Peyer's patch (tissue), 4 donors: ENCODE data around the gene COL8A1.

Experiments
- POLR2A ChIP-seq, 2 donors: fragments of 450-650 bp; IDR thresholded peaks; one replicate each; pipeline ENCODE4 v1.5.1; 2017; ENCODE audit warnings: antibody characterized with exemption in 2 of 2, mild to moderate bottlenecking in 2 of 2, moderate library complexity in 2 of 2
- TF ChIP-seq, protein P1 (sequence below), 6 experiments: fragments of 450-650 bp in 4 of 6; fragments of 200-600 bp in 2 of 6; sonication (generic) in 1 of 6; IDR thresholded peaks; one replicate each; pipeline ENCODE4 v1.5.1; 2017 to 2019; ENCODE audit warnings: antibody characterized with exemption in 6 of 6, mild to moderate bottlenecking in 3 of 6, moderate library complexity in 1 of 6

DNA sequence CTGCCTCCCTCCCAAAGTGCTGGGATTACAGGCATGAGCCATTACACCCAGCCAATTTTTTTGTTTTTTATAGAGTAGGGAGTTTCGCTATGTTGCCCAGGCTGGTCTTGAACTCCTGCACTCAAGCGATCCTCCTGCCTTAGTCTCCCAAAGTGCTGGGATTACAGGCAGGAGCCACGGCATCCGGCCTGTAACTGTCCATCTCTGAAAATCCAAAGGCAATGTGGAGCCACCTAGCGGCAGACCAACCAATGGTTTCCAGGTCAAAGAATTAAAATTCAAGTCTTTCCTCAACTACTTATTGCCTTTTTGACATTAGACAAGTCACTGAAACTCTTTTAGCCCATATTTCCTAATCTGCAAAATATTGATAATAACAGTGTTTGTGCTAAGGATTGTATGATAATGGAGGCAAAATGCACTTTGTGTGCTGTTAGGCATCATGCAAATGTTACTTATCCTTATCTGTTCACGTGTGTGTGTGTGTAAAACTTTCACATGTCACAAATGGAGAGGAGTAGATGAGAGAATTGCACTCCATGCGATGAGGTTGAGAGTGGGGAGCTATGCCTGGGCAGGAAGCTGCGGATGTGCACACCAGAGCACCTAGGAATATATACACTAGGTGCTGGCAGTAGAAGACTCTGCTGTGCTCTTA, 48.7 kb downstream of the COL8A1 start:
- TF ChIP-seq, protein P1, sequence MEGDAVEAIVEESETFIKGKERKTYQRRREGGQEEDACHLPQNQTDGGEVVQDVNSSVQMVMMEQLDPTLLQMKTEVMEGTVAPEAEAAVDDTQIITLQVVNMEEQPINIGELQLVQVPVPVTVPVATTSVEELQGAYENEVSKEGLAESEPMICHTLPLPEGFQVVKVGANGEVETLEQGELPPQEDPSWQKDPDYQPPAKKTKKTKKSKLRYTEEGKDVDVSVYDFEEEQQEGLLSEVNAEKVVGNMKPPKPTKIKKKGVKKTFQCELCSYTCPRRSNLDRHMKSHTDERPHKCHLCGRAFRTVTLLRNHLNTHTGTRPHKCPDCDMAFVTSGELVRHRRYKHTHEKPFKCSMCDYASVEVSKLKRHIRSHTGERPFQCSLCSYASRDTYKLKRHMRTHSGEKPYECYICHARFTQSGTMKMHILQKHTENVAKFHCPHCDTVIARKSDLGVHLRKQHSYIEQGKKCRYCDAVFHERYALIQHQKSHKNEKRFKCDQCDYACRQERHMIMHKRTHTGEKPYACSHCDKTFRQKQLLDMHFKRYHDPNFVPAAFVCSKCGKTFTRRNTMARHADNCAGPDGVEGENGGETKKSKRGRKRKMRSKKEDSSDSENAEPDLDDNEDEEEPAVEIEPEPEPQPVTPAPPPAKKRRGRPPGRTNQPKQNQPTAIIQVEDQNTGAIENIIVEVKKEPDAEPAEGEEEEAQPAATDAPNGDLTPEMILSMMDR (IDR thresholded peaks at IDR 0.05) = peak in 5 of 6 experiments; percentile 46 to 59 (median 54)
- TF ChIP-seq POLR2A (IDR thresholded peaks at IDR 0.05) = no peak
